Fibroblast of skin of right quadriceps (primary cell): ENCODE results near the gene TMEM117.
"Not testable (repeated sequence)": the region's sequence is repeated elsewhere in the genome, so short reads cannot be mapped to it uniquely, and the experiment has no call there.

Source experiments
- DNase-seq: peaks from one replicate; pipeline ENCODE4 v3.0.0-alpha.2; 2013

Gene TMEM117

GRCh38 chr12:43841253-43841652, 5.4 kb downstream of the TMEM117 start:
- no peak for DNase-seq

DNA sequence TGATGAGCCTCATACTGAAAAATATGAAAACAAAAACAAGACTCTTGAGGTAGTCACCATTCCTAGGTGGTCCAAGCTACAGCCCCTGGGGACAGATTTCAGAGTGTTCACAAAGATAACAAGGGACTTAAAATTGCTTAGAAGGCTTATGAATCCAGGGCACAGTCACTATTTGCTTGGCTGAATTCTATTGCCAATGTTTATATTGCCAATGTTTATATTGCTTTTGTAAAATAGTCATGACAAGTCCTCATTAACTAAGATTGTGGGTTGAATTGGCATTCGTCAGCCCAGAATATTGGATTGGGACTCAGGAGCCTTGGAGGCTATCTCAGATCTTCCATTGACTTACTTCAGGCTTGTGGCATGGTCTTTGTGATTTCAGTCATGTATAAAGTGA, 6.4 kb downstream of the TMEM117 start:
- no peak for DNase-seq

DNA sequence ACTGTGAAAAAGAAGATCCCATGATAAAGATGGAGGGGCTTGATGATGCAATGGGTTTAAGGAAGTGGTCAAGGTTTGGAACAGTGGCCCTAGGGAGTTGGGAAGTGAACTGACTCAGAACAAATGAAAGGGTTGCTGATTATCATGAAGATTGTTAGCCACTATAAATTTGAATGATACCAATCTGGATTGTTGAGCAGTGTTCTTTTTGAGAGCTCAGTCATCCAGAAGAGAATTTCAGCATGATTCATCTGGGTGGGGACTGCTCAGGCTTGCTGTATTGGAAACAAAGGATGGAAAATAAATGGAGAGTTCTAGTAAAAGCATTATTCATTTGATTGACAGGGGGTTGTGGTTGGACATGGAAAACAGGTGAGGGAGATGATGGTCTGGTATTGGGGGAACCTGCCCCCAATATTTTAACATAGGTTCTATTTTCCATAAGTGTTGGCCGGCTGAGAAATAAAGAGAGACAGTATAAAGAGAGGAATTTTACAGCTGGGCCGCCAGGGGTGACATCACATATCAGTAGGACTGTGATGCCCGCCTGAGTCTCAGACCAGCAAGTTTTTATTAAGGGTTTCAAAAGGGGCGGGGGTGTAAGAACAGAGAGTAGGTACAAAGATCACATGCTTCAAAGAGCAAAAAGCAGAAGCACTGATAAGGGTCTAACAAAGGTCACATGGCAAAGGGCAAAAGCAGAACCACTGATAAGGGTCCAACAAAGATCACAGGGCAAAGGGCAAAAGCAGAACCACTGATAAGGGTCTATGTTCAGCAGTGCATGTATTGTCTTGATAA, 11.7 kb downstream of the TMEM117 start:
- peak; percentile 52 for DNase-seq

DNA sequence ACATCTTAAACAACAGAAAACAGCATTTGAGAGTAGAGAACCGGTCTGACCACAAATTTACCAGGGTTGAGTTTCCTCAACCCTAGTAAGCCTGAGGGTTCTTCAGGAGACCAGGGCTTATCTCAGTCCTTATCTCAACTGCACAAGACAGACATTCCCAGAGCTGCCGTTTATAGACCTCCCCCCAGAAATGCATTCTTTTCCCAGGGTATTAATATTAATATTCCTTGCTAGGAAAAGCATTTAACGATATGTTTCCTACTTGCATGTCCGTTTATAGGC, 12.3 kb downstream of the TMEM117 start:
- no peak for DNase-seq

GRCh38 chr12:43848786-43849185, 12.9 kb downstream of the TMEM117 start:
- DNase-seq = no peak

DNA sequence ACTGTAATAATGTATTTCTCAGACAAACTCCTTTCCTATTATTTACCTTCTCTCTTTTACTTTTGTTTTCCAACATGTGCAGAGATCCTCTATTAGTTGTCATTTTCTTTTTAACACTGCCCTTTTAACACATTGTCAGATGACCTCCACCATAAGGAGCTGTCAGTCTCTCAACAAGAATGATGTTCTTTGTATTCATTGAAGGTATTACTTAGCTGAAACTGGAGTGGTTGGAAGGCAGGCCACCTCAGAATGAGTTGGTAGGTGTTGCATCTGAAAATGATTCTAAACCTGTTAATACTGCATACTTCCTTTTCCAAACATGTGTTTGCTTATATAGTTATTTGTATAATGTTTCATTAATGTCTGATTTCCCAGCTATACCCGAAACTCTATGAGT, 16.9 kb downstream of the TMEM117 start:
- DNase-seq = no peak

DNA sequence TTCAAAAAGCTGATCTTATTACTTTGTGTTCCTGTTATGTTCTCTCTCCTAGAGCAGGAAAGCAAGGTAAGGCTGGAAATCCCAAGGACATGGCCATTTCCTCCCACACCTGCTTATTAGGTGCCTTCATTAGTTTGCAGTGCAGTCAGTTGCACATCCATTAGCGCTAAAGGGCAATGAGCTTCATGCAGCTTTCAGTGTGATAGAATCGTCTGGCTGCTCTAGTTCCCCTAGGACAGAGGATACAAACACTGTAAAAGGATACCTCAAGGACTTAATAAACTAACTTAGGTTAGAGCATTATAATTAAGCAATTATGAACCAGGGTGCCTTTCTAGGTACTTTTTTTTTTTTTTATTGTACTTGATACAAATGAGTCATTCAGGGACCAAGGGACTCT, 21.1 kb downstream of the TMEM117 start:
- DNase-seq = no peak

DNA sequence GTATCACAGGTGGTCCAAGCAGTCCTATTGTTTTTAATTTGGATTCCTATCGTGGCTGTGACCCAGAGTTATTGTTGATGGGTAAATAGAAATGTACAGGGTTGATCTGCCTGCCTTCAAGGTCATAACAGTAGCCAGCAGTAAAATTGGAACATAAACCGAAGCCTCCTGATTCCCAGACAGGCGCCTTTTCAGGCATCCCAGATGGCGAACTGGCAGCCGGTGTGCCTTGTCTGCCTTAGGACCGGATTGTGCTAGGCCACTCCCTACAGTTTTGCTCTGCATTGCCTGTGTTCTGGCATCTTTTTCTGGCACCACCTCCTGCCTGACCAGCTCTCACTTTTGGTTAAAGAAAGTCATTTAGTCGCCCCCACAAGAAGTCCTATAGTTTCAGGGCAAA, 22.2 kb downstream of the TMEM117 start:
- no peak for DNase-seq

DNA sequence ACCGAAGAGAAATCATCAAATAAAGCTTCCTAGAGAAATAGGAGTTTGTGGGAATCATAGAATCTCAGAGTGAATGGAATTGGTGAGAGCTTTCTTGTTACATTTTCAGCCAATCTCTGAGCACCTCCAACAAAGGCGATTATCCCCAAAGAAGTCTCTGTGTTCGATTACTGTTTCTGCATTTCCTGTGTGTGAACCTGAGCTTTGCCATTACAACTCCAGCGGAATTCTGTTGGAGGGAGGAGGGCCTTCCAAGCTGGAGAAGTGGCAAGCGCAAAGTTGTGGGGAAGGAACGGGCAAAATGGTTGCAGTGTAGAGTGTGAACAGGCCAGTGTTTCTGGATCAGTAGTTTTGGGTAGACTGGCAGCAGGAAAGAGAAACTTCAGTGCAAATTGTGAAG, 23.1 kb downstream of the TMEM117 start:
- DNase-seq = no peak

- no peak for DNase-seq
Measured at GRCh38 chr12:43861015-43861839, 25.3 kb downstream of the TMEM117 start.

DNA sequence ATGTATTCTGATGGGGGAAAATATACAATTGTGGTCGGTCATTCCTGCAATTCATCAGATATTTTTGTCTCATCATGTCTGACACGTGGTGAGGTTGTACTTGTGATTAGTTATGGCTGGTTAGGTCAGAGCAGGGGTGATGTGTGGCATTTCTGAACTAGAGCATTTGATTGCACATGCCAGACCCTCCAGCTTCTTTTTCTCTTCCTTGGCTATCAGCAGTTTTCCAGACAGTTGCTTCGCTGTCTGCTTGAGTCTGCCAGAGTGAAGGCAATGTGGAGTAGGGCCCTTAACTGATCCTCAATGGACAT, 25.9 kb downstream of the TMEM117 start:
- no peak for DNase-seq

GRCh38 chr12:43863770-43864366, 28.0 kb downstream of the TMEM117 start:
- DNase-seq = no peak

GRCh38 chr12:43864557-43864956, 28.7 kb downstream of the TMEM117 start:
- DNase-seq = not testable (repeated sequence)

DNA sequence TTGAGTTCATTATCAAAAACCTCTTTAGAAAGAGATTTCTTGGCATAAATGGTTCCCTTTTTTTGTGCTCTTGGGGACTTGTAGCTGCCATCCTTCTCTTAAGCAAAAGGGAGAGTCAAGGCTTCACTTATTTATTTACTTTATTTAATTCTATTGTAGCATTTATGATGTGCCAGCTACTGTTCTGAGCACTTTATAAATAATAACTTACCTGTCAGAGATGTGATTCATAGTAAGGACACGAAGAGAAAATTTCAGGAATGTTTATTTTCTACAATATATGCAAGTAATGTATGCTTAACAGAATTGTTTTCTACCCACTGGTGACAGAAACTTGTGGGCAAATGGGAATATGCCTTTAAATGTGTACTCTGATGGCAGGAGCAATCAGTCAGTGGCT, 33.3 kb downstream of the TMEM117 start:
- no peak for DNase-seq

- not testable (repeated sequence) for DNase-seq
Measured at GRCh38 chr12:43869765-43870164, 33.9 kb downstream of the TMEM117 start.

DNA sequence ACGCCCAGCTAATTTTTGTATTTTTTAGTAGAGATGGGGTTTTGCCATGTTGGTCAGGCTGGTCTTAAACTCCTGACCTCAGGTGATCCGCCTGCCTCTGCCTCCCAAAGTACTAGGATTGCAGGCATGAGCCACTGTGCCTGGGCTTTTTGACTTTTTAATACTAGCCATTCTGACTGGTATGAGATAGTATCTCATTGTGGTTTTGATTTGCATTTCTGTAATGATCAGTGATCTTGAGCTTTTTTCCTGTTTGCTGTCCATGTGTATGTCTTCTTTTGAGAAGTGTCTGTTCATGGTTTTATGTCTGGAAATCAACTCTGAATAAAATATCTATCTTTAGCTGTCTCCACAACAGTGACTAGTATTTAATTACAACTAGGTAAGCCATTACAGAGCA, 35.4 kb downstream of the TMEM117 start:
- DNase-seq = not testable (repeated sequence)

GRCh38 chr12:43872396-43872795, 36.5 kb downstream of the TMEM117 start:
- no peak for DNase-seq

DNA sequence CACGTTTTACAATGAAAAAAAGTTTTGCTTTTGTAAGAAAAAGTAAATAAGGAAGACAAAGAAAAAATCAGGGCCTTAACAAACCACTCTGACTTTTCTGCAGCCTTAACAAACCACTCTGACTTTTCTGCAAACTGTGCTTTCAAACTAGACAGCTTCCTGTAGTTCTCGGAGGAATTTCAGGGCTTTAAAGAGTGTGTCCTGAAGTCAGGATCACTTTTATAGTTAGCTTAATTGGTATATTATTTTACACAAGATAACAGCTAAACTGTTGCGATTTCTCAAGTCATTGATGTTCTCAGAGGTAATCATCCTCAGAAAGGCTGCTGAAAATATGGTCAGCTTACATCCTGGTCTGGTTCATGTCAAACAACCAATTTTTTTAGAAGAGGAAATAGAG, 42.2 kb downstream of the TMEM117 start:
- no peak for DNase-seq

DNA sequence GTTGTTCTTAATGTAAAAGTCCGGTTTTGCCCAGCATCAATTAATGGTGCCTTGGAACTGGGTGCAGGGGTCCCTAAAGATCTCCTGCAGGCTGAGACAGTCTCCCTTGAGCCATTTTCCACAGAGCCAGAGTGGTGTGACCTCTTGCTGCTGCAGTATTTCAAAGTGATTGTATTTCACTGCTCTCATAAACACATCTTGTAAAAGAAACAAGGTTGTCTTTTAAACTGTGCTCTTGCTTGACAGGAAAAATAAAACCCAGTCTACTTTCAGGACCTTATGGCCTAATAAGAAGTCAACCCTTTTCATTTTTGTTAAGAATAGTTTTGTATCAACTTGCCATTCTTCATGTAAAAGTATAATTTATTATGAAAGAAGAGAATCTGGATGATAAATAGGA, 44.7 kb downstream of the TMEM117 start:
- DNase-seq = no peak

DNA sequence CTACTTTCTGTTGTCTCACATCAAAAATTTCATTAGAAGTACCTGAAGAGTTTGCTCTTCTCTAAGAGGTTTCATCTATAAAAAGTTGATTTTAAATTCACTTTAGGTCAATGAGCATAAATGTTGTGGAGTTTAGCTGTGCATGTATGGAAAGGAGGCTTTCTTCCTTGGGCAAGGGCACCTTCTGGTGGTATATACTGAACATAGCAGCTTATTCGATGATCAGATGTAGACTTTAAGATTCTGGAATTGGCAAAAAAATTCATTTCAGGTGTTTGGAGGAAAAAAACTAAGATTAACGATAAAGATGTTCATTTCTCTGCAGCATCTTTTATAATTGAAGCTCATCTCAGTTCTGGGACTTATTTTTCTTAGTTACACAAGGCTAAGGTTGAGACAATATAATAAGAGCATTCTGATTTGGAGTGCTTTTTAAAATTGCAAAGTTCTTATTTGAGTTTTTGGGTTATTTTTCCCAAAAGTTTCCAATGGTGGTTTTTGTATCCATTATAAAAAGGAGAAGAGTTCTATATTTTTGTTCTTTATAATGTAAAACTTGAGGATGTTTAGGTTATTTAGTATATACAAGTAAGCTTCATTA, 46.8 kb downstream of the TMEM117 start:
- DNase-seq = peak; percentile 53

- no peak for DNase-seq
Measured at GRCh38 chr12:43883311-43883710, 47.4 kb downstream of the TMEM117 start.

DNA sequence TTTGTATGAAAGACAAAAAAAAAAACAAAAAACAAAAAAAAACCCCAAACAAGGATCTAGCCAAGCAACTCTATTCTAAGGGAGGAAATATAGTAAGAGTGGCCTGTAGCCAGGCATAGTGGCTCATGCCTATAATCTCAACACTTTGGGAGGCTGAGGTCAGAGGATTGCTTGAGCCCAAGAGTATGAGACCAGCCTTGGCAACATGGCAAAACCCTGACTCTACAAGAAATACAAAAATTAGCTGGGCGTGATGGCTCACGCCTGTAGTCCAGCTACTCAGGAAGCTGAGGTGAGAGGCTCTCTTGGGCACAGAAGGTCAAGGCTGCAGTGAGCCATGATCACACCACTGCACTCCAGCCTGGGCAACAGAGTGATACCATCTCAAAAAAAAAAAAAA, 47.9 kb downstream of the TMEM117 start:
- no peak for DNase-seq

DNA sequence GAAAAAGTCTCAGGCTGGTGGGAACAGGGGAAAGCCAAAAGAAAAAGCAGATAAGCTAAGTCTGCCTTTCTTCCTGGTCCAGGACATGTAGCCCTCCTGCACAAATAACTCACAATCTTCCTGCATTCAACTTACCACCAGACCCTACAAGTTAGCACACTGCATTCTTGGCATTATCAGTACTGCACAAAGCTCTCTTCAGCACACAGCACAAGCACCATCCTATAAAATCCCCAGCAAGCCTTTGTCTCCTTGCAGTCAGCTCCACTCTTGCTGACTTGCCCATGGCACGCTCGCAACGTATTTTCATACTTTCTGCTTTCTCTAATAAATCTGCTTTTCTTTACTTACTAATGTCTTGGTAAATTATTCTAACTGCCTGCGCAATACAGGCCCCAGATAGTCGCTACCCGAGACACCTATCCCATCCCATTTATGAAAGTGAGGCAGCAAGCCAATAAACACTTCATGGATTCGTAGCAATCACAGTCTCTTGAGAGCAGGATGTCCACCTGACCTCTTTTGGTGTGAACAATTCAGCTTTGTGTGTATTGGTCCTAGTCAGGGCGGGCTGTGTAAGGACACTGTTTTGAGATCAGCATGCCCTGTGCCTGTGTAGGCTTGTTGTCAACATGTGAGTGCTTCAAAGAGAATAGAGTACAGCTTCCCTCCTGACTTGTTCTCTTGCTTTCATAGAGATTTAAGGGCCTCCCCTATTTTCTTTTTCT, 49.0 kb downstream of the TMEM117 start:
- no peak for DNase-seq
